Natural killer cell treated with Interleukin-12 subunit alpha and Interleukin-12 subunit beta and Interleukin-15 and Interleukin-18, amount 100 ng/mL, for 72 hours (primary cell): ENCODE results near the gene PCK2. TPM values are rescaled to one million over a fixed set of nuclear protein-coding genes. Genes with fewer than 3 reads are reported as not detected.

Experiments
- ATAC-seq, 2 donors: fragments of 150-1000 bp; cut with Tn5 transposase in 1 of 2; sonication (Bioruptor Pico), chemical (Tn5 transposase) in 1 of 2; 2 replicates each; pipeline ENCODE4 v1.10.0; 2021
- DNase-seq: peaks from one replicate; pipeline ENCODE4 v3.0.0; 2022; ENCODE audit warnings: low spot score
- H3K27ac Mint-ChIP-seq, 2 donors: 1 replicate in 1 of 2; 2 replicates in 1 of 2; pipeline ENCODE4 v1.8.0; 2022; ENCODE audit warnings: mixed read lengths in 2 of 2, mild to moderate bottlenecking in 1 of 2, moderate library complexity in 1 of 2
- H3K27me3 Mint-ChIP-seq, 2 donors: 1 replicate in 1 of 2; 2 replicates in 1 of 2; pipeline ENCODE4 v1.8.0; 2022; ENCODE audit warnings: mixed read lengths in 2 of 2
- H3K36me3 Mint-ChIP-seq: one replicate; pipeline ENCODE4 v1.8.0; 2022; ENCODE audit warnings: mixed read lengths
- H3K4me1 Mint-ChIP-seq, 2 donors: 1 replicate in 1 of 2; 2 replicates in 1 of 2; pipeline ENCODE4 v1.8.0; 2022; ENCODE audit warnings: low read depth in 2 of 2, mixed read lengths in 2 of 2, mild to moderate bottlenecking in 1 of 2
- H3K4me3 Mint-ChIP-seq: one replicate; pipeline ENCODE4 v1.8.0; 2022; ENCODE audit warnings: mixed read lengths
- H3K9me3 Mint-ChIP-seq: 2 replicates; pipeline ENCODE4 v1.8.0; 2022; ENCODE audit warnings: mixed read lengths
- total RNA-seq, 2 donors: library from RNA; stranded (reverse); gene quantifications; one replicate each; pipeline ENCODE4 v1.2.3, GENCODE V29; 2022

Gene PCK2
- total RNA-seq, 2 donors from 2014 or later = 30.4 to 68.3 TPM

DNA sequence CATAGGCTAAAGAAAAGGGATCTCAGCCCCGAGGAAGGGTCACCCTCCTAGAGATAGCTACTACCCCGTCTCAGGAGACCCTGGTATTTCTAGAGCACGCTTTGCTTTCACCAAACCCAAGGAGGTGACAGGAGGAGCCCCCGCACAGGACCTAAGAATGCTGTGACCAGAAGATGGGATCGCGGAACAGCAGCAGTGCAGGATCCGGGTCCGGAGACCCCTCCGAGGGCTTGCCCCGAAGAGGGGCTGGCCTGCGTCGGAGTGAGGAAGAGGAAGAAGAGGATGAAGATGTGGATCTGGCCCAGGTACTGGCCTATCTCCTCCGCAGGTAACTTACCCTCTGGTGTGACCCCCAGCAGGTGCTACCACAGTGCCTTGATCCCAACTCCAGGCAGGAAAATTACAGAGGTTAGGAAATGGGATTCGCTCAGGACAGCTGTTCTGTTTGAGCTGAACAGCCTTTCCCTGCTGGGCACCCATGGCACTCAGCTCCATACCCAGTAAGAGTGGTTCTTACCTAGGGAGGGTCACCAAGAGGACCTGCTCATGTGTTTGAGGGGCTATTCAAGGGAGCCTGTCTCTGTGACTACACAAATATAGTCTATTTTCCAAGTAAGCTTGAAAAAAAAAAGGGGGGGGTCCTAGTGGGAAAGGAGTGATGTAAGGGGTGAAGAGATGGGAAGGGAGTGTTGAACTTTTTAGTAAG lies 21.5 kb downstream of the PCK2 start:
- peaks cover 19 to 24% of the 10 kb centered on the region in 2 donors for H3K4me1 Mint-ChIP-seq
- H3K27me3 Mint-ChIP-seq = no peaks in the 10 kb centered on the region
- ATAC-seq (no peak), DNase-seq (no peak)
- peak overlapping the region; percentile 94 to 100 for H3K27ac Mint-ChIP-seq
- H3K9me3 Mint-ChIP-seq = no peaks in the 10 kb centered on the region
- H3K4me3 Mint-ChIP-seq = peak overlapping the region; percentile 98
- peaks cover 12% of the 10 kb centered on the region for H3K36me3 Mint-ChIP-seq

DNA sequence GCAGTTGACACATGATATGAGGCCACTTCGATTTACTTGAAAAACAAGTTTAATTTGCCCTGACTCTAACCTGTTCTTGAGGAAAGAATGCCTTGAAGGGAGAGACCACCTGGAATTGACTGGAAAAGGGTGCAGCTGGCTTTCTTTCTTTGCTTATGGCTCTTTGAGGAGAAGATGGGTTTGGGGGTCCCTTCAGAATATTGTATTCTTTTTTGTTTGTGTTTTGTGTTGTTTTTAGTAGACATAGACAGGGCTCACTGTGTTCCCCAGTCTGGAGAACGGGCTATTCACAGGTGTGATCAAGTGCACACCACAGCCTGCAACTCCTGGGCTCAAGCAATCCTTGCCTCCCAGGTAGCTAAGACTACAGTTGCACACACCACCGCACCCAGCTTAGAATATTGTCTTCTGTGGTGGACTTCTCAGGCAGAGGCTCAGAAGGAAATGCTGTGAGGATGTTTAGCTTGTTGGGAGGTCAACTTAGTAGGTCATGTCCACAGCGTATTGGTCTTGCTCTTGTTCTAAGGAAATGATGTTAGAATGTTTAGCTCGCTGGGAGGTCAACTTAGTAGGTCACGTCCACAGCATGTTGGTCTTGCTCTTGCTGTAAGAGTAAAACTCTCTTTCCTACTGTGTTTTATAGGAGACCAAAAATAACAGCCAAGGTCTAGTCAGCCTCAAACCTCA lies 22.2 kb downstream of the PCK2 start:
- H3K4me1 Mint-ChIP-seq = peaks cover 19 to 24% of the 10 kb centered on the region in 2 donors
- H3K27ac Mint-ChIP-seq = peak overlapping the region; percentile 94 to 100
- peak overlapping the region; percentile 98 for H3K4me3 Mint-ChIP-seq
- no peaks in the 10 kb centered on the region for H3K9me3 Mint-ChIP-seq
- ATAC-seq (no peak), DNase-seq (no peak)
- H3K27me3 Mint-ChIP-seq = no peaks in the 10 kb centered on the region
- H3K36me3 Mint-ChIP-seq = peaks cover 13% of the 10 kb centered on the region

DNA sequence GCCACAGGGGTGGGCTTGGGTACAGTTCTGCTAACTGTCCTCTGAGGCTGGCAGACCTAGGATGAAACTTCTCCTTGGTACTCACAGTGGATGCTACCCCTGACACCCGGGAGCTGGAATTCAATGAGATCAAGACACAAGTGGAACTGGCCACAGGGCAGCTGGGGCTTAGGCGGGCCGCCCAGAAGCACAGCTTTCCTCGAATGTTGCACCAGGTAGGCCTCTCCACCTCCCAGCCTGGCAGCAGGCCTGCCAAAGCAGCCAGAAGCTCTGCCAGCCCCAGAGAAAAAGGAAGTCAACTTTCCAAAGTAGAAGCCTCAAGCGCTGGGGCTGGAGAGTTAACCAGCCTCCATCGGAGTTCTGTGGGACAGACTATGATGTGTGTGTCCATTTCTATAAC lies 23.1 kb downstream of the PCK2 start:
- ATAC-seq (no peak), DNase-seq (peak; percentile 16)
- peak overlapping the region in 1 of 2 donors; percentile 100 for H3K27ac Mint-ChIP-seq
- no peaks in the 10 kb centered on the region for H3K9me3 Mint-ChIP-seq
- peaks cover 19 to 24% of the 10 kb centered on the region in 2 donors for H3K4me1 Mint-ChIP-seq
- no peak overlapping the region for H3K4me3 Mint-ChIP-seq
- no peaks in the 10 kb centered on the region for H3K27me3 Mint-ChIP-seq
- peaks cover 19% of the 10 kb centered on the region for H3K36me3 Mint-ChIP-seq

DNA sequence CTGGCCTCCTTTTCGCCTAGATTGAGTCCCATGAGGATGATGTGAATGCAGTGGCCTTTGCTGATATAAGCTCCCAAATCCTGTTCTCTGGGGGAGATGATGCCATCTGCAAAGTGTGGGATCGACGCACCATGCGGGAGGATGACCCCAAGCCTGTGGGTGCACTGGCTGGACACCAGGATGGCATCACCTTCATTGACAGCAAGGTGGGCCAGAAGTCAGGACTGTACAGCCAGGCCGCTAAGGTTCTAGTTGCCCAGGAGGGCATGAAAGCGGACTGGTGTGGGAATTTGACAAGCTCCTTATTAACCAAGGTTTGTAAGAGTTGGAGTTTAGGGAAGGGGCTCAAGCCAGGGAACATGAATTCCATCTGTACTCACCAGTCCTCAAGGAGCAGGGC lies 25.6 kb downstream of the PCK2 start:
- H3K27me3 Mint-ChIP-seq = no peaks in the 10 kb centered on the region
- ATAC-seq = no peak
- H3K36me3 Mint-ChIP-seq = peaks cover 19% of the 10 kb centered on the region
- no peak overlapping the region for H3K4me3 Mint-ChIP-seq
- no peaks in the 10 kb centered on the region for H3K9me3 Mint-ChIP-seq
- peaks cover 19 to 24% of the 10 kb centered on the region in 2 donors for H3K4me1 Mint-ChIP-seq
- DNase-seq = no peak
- no peak overlapping the region for H3K27ac Mint-ChIP-seq

DNA sequence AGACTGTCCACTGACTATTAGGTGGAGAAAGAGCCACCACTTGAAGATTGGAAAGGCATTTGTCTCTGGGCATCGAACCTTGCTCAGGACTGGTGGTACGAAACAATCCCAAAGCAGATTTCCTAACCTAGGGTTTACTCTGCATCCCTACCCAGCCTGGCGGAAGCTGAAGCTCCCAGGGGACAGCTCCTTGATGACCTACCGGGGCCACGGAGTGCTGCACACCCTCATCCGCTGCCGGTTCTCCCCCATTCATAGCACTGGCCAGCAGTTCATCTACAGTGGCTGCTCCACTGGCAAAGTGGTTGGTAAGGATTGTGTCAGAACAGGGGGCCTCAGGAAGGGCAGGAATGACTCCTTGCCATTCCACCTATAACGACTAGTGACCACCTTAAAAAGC lies 27.1 kb downstream of the PCK2 start:
- DNase-seq = peak; percentile 37
- Mint-ChIP-seq H3K4me1 (peaks cover 8 to 10% of the 10 kb centered on the region in 2 donors), H3K36me3 (peaks cover 19% of the 10 kb centered on the region), H3K27me3 (no peaks in the 10 kb centered on the region), H3K4me3 (no peak overlapping the region), H3K9me3 (no peaks in the 10 kb centered on the region), H3K27ac (no peak overlapping the region)
- no peak for ATAC-seq

DNA sequence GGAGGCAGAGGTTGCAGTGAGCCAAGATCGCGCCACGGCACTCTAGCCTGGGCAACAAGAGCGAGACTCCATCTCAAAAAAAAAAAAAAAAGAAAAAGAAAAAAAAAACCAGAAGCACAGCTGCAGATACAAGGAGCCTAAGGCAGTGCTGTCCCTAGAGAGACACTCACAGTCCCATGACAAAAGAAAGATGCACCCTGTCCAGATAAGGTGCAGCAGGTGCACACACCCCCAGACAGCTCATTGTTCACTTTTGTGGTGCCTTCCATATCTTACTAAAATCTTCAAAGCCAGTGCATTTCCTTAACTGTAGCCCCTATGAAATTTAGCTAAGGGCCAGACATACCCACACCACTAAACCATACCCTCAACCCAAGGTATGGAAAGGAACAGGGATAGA lies 28.3 kb downstream of the PCK2 start:
- H3K4me3 Mint-ChIP-seq = no peak overlapping the region
- H3K27ac Mint-ChIP-seq = peak overlapping the region in 1 of 2 donors; percentile 68
- H3K9me3 Mint-ChIP-seq = no peaks in the 10 kb centered on the region
- DNase-seq = peak; percentile 3
- H3K36me3 Mint-ChIP-seq = peaks cover 14% of the 10 kb centered on the region
- peaks cover 0 to 4% of the 10 kb centered on the region in 2 donors for H3K4me1 Mint-ChIP-seq
- H3K27me3 Mint-ChIP-seq = no peaks in the 10 kb centered on the region
- ATAC-seq = no peak

DNA sequence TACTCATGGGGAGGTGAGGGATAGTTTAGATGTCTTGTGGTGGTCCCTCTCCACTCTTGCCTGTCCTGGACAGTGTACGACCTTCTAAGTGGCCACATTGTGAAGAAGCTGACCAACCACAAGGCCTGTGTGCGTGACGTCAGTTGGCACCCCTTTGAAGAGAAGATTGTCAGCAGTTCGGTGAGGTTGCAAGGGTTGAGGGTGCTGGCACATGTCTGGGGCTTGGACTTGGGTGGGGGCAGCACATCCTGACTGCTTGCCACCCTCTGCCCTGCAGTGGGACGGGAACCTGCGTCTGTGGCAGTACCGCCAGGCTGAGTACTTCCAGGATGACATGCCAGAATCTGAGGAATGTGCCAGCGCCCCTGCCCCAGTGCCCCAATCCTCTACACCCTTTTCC lies 28.8 kb downstream of the PCK2 start:
- ATAC-seq = no peak
- H3K4me3 Mint-ChIP-seq = no peak overlapping the region
- H3K9me3 Mint-ChIP-seq = no peaks in the 10 kb centered on the region
- peak overlapping the region in 1 of 2 donors; percentile 68 for H3K27ac Mint-ChIP-seq
- DNase-seq = peak; percentile 40
- H3K27me3 Mint-ChIP-seq = no peaks in the 10 kb centered on the region
- peaks cover 14% of the 10 kb centered on the region for H3K36me3 Mint-ChIP-seq
- H3K4me1 Mint-ChIP-seq = peaks cover 0 to 4% of the 10 kb centered on the region in 2 donors

DNA sequence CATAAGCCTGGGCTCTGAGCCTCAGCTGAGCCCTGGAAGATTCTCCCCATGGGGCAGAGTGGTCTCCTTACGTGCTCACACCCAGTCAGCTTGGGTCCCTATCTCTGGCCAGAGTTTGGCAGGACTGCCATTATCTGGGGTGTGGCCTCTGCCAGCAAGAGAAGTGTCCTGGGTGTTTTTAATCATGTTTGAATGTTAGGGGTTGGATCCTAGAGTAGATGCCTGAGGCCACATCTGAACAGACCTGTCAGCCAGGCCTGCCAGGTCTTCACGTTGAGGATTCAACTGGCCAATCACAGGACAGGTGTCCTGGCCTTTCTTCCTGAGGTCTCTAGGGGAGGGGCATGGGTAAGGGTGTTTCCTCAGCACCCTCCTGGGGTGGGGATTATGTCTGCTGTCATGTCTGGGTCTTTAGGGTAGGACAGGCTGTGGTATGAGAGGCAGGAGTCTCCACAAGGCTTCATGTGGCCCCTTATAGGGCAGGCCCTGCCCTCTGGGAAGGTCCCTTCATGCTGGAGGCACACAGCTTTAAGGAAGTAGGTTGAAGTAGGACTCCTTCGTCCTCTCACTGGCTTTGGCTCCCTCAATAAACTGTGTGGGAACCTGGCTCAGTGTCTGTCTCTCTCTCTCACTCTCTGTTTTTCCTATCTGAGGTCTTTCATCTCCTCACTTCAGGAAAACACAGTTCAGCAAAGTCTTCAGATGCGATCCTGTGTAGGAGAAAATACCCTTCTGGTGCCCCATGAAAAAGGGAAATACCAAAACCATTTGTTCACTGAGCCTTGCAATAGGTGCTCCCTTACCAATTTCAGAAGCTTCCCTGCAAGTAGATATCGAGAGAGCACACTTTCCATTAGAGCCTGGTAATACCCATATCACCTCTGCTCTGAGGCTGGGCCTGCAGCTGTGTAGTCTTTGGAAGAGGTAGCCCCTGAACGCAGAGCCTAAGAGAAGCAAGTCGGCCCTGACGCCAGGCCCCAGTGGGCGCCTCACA lies 29.6 kb downstream of the PCK2 start:
- Mint-ChIP-seq H3K4me1 (no peaks in the 10 kb centered on the region), H3K9me3 (no peaks in the 10 kb centered on the region), H3K27ac (peak overlapping the region in 1 of 2 donors; percentile 77), H3K27me3 (no peaks in the 10 kb centered on the region), H3K36me3 (peaks cover 8% of the 10 kb centered on the region), H3K4me3 (no peak overlapping the region)
- DNase-seq (peak; percentile 31), ATAC-seq (peak; percentile 11 to 32)

DNA sequence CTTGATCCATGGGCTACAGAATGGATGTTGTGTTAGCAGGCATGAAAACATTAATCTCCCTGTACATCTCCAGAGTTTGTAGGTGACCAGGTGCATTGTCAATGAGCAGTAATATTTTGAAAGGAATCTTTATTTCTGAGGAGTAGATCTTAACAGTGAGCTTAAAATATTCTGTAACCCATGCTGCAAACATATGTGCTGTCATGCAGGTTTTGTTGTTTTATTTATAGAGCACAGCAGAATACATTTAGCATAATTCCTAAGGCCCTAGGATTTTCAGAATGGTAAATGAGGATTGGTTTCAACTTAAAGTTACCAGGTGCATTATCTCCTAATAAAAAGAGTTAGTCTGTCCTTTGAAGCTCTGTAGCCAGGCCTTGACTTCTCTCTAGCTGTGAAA lies 32.8 kb downstream of the PCK2 start:
- Mint-ChIP-seq H3K4me3 (no peak overlapping the region), H3K27ac (no peak overlapping the region), H3K4me1 (no peaks in the 10 kb centered on the region), H3K36me3 (no peaks in the 10 kb centered on the region), H3K9me3 (no peaks in the 10 kb centered on the region), H3K27me3 (no peaks in the 10 kb centered on the region)
- DNase-seq = no peak
- ATAC-seq = no peak

DNA sequence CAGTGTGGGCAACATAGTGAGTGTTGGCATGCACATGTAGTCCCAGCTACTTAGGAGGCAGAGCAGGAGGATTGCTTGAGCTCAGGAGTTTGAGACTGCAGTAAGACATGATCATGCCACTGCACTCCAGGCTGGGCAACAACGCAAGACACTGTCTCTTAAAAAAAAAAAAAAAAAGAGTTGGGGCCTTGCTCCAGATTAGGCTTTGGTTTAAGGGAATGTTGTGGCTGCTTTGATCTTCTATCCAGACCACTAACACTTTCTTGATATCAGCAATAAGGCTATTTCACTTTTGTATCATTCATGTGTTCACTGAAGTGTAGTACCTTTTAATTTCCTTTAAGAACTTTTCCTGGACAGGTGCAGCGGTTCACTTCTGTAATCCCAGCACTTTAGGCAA lies 33.6 kb downstream of the PCK2 start:
- Mint-ChIP-seq H3K27ac (no peak overlapping the region), H3K36me3 (no peaks in the 10 kb centered on the region), H3K27me3 (no peaks in the 10 kb centered on the region), H3K9me3 (no peaks in the 10 kb centered on the region), H3K4me1 (no peaks in the 10 kb centered on the region), H3K4me3 (no peak overlapping the region)
- ATAC-seq (no peak), DNase-seq (peak; percentile 41)

DNA sequence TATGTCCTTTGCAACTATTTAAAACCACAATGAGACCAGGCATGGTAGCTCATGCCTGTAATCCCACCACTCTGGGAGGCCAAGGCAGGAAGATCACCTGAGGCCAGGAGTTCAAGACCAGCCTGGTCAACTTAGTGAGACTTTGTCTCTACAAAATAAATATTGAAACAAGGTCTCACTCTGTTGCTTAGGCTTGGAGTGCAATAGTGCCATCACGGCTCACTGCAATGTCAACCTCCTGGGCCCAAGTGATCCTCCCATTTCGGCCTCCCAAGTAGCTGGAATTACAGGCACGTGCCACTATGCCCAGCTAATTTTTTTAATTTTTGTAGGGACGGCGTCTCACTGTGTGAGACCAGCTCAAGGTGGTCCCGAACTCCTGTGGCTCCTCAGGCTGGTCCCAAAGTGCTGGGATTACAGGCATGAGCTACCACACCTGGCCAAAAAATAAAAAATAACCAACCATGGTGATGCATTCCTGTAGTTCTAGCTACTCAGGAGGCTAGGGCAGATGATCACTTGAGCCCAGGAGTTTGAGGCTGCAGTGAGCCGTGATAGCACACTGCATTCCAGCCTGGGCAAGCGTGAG lies 35.4 kb downstream of the PCK2 start:
- DNase-seq = no peak
- H3K4me3 Mint-ChIP-seq = no peak overlapping the region
- no peaks in the 10 kb centered on the region for H3K27me3 Mint-ChIP-seq
- H3K36me3 Mint-ChIP-seq = no peaks in the 10 kb centered on the region
- ATAC-seq = no peak
- no peaks in the 10 kb centered on the region for H3K4me1 Mint-ChIP-seq
- H3K9me3 Mint-ChIP-seq = no peaks in the 10 kb centered on the region
- H3K27ac Mint-ChIP-seq = no peak overlapping the region

DNA sequence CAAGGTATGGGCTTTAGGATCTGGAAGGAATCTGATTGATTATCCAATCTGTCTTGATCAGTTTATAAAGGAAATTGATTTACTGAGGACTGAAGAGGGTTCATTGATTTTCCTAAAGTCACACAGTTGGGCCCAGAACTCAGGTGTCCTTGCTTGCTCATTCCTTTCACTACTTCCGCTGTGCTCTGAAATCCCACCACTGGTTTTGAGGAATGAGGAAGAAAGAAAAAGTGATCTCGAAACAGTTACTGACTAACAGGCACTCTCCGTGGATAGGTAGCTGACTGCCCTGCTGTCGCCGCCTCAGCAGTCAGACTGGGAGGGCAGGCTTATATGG lies 36.2 kb downstream of the PCK2 start, which contains the start of gene FITM1:
Gene FITM1 (plus strand): TSS at position 280 of the 337 bp plus-strand sequence. CDS start 905 bp downstream, outside the sequence.
- Mint-ChIP-seq H3K27me3 (no peaks in the 10 kb centered on the region), H3K27ac (no peak within 1 kb of the TSS)
- no peak for ATAC-seq

More for the DNA sequence above, 36.2 kb downstream of the PCK2 start, which contains the start of gene FITM1:
- peak; percentile 22 for DNase-seq
- H3K4me1 Mint-ChIP-seq = peaks cover 3 to 4% of the 10 kb centered on the region in 2 donors
- H3K4me3 Mint-ChIP-seq = no peak within 1 kb of the TSS
- no peaks in the 10 kb centered on the region for H3K9me3 Mint-ChIP-seq
- H3K36me3 Mint-ChIP-seq = no peaks in the 10 kb centered on the region
